Mesothelial cell of epicardium (in vitro differentiated cells): ENCODE results near the gene KHSRP. TPM values are rescaled to one million over a fixed set of nuclear protein-coding genes. Genes with fewer than 3 reads are reported as not detected.

Experiments
- DNase-seq, 2 experiments: peaks; one replicate each; pipeline ENCODE4 v3.0.0; 2021; ENCODE audit warnings: low spot score in 2 of 2; ENCODE audit not compliant: unreplicated experiment in 2 of 2
- H3K27ac Mint-ChIP-seq: 2 replicates; pipeline ENCODE4 v1.8.0; 2021; ENCODE audit warnings: mixed read lengths
- H3K27me3 Mint-ChIP-seq: 2 replicates; pipeline ENCODE4 v1.8.0; 2021; ENCODE audit warnings: low read depth, mixed read lengths
- H3K36me3 Mint-ChIP-seq: 2 replicates; pipeline ENCODE4 v1.8.0; 2021; ENCODE audit warnings: mixed read lengths
- H3K4me1 Mint-ChIP-seq: 2 replicates; pipeline ENCODE4 v1.8.0; 2021; ENCODE audit warnings: mixed read lengths
- H3K4me3 Mint-ChIP-seq: 2 replicates; pipeline ENCODE4 v1.8.0; 2021; ENCODE audit warnings: mild to moderate bottlenecking, moderate library complexity, mixed read lengths
- H3K9me3 Mint-ChIP-seq: 2 replicates; pipeline ENCODE4 v1.8.0; 2021; ENCODE audit warnings: mixed read lengths
- total RNA-seq: library from RNA; stranded (reverse); gene quantifications from 3 replicates; pipeline ENCODE4 v1.2.1, GENCODE V29; 2021
- TF ChIP-seq, protein P1 (sequence below): fragments of 200-600 bp; sonication (generic); IDR thresholded peaks from one replicate; pipeline ENCODE4 v1.5.0; 2021; ENCODE audit warnings: antibody characterized with exemption; ENCODE audit not compliant: unreplicated experiment

Gene KHSRP
- total RNA-seq, 1 donor from 2014 or later: 380 TPM

DNA sequence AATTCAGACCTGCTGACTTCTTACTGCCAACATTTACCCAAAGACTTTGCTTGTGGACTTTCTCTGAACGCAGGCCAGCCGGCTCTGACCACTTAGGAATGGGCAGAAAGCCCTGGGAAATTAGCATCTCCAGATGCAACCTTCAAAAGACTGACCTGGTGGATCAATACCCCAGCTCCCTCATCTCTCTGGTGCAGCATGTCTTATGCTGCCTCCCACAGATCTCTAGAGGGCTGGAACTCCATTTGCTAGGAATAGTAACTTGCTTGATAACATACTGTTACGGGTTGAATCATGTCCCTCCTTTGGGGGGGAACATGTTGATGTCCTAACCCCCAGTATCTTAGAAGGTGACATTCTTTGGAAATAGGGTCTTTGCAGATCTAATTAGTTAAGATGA is 21.8 kb upstream of the KHSRP start:
- DNase-seq: no peak
- Mint-ChIP-seq H3K27ac (no peak overlapping the region), H3K36me3 (peaks cover 35% of the 10 kb centered on the region), H3K9me3 (peaks cover 8% of the 10 kb centered on the region), H3K27me3 (no peaks in the 10 kb centered on the region), H3K4me3 (no peak overlapping the region), H3K4me1 (no peaks in the 10 kb centered on the region)
- TF ChIP-seq, protein P1, sequence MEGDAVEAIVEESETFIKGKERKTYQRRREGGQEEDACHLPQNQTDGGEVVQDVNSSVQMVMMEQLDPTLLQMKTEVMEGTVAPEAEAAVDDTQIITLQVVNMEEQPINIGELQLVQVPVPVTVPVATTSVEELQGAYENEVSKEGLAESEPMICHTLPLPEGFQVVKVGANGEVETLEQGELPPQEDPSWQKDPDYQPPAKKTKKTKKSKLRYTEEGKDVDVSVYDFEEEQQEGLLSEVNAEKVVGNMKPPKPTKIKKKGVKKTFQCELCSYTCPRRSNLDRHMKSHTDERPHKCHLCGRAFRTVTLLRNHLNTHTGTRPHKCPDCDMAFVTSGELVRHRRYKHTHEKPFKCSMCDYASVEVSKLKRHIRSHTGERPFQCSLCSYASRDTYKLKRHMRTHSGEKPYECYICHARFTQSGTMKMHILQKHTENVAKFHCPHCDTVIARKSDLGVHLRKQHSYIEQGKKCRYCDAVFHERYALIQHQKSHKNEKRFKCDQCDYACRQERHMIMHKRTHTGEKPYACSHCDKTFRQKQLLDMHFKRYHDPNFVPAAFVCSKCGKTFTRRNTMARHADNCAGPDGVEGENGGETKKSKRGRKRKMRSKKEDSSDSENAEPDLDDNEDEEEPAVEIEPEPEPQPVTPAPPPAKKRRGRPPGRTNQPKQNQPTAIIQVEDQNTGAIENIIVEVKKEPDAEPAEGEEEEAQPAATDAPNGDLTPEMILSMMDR: no peak

DNA sequence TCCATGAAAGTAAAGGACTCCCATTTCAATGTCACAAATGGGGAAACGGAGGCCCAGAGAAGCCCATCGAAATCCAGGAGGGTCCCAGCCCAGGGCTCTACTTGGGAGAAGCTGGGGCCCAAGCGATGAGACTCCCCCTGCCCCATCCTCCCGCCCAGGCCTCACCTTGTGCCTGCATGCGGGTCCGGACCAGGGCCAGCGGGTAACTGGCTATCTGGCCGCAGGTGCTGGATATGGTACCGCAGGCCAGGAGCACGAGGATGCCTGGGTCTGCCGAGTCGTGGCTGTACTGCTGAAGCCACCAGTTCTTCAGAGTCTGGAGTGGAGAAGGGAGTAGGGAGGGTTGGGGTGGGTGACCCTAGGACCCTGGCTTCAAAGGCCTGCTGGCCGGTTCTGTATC is 19.4 kb upstream of the KHSRP start:
- DNase-seq: no peak
- Mint-ChIP-seq H3K27me3 (no peaks in the 10 kb centered on the region), H3K4me1 (no peaks in the 10 kb centered on the region), H3K27ac (no peak overlapping the region), H3K36me3 (peaks cover 33% of the 10 kb centered on the region), H3K4me3 (no peak overlapping the region), H3K9me3 (peaks cover 8% of the 10 kb centered on the region)
- TF ChIP-seq, protein P1: no peak

DNA sequence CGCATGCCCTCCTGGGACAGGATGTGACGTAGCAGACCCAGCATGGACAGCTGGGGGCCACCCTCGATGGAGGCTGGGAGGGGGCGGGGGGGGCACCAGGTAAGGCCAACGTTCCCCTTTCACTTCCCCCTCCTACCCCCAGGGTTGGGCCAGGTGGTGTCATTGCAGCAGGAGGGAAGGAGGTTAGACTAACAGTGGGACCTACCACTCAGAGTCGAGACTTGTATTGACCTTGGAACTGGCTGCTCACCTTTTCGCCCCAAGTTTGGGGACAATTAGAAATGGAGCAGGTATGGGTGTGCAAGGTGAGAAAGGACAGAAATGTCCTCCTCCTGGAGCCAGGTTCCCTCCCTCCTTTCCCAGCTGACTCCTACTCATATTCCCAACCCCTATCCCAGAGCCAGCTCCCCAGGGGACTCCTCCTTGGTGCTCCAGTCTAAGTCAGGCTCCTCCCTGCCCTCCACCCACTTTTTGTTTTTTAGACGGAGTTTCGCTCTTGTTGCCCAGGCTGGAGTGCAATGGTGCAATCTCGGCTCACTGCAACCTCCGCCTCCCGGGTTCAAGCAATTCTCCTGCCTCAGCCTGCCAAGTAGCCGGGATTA is 17.6 kb upstream of the KHSRP start:
- H3K36me3 Mint-ChIP-seq: peaks cover 33% of the 10 kb centered on the region
- H3K4me1 Mint-ChIP-seq: no peaks in the 10 kb centered on the region
- no peaks in the 10 kb centered on the region for H3K27me3 Mint-ChIP-seq
- DNase-seq: no peak
- H3K9me3 Mint-ChIP-seq: peaks cover 8% of the 10 kb centered on the region
- H3K27ac Mint-ChIP-seq: no peak overlapping the region
- H3K4me3 Mint-ChIP-seq: no peak overlapping the region
- TF ChIP-seq, protein P1: no peak

DNA sequence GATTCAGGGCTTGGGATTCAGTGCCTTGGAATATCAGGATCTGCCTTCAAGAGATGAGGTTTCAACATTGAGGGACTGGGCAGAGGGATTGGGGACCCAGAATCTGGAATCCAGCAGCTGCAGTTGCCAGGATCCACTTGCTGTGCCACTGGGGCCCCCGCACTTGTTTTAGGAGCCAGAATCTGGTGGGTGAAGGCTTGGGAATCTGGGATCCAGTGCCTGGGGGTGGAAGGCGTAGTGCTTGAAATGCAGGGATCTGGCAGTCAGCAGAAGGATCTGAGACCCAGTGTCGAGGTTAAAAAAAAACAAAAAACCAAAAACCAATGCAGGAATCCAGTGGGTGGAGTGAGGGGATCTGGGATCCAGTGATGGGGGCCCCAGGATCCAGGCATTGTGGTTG is 16.3 kb upstream of the KHSRP start:
- TF ChIP-seq, protein P1: no peak
- H3K27me3 Mint-ChIP-seq: no peaks in the 10 kb centered on the region
- H3K4me1 Mint-ChIP-seq: no peaks in the 10 kb centered on the region
- peaks cover 22% of the 10 kb centered on the region for H3K36me3 Mint-ChIP-seq
- H3K9me3 Mint-ChIP-seq: peaks cover 4% of the 10 kb centered on the region
- no peak for DNase-seq
- H3K4me3 Mint-ChIP-seq: no peak overlapping the region
- no peak overlapping the region for H3K27ac Mint-ChIP-seq

DNA sequence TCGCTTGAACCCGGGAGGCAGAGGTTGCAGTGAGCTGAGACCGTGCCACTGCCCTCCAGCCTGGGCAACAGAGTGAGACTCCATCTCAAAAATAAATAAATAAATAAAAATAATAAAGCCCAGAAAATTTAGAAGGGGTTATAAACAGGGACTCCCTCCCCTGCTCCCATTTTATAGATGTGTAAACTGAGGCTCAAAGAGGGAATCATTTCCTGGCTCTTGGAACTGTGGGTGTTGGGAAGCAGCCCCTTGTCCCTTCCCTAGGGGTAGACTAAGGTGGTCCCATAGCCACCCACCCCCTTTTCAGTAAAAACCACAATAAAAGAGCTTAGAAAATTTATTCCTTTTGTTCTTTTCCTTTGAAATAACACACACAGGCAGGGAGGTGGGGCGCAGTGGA is 15.1 kb upstream of the KHSRP start:
- Mint-ChIP-seq H3K36me3 (peaks cover 14% of the 10 kb centered on the region), H3K27ac (no peak overlapping the region), H3K4me1 (no peaks in the 10 kb centered on the region), H3K27me3 (no peaks in the 10 kb centered on the region), H3K4me3 (no peak overlapping the region), H3K9me3 (no peaks in the 10 kb centered on the region)
- TF ChIP-seq, protein P1: no peak
- DNase-seq: no peak

DNA sequence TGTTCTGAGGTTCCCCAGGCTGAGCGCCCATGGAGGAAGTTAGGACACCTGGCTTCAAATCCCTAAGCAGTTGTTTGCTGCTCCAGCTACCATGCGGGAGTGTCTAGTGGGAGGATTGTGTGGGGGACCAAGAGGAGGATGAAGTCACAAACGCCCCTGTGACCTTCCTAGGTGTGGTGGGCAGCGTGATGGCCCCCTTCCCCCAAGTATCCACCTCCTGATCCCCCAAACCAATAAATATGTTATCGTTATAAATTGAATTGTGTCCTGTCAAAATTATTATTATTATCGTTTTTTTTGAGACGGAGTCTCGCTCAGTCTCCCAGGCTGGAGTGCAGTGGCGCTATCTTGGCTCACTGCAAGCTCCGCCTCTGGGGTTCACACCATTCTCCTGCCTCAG is 9.1 kb upstream of the KHSRP start, which contains the start of gene SLC25A41:
TSS of gene SLC25A41 (minus strand) at position 101 of the 400 bp plus-strand sequence. CDS start at position 31, 70 bp downstream.
- Mint-ChIP-seq H3K27ac (no peak within 1 kb of the TSS), H3K4me3 (no peak within 1 kb of the TSS)

More for the DNA sequence above, 9.1 kb upstream of the KHSRP start, which contains the start of gene SLC25A41:
- Mint-ChIP-seq H3K27me3 (peaks cover 21% of the 10 kb centered on the region), H3K4me1 (no peaks in the 10 kb centered on the region), H3K9me3 (no peaks in the 10 kb centered on the region), H3K36me3 (no peaks in the 10 kb centered on the region)
- TF ChIP-seq, protein P1: no peak
- no peak for DNase-seq
